Measurements from ENCODE around the gene IGF1R. TPM values are rescaled to one million over a fixed set of nuclear protein-coding genes. Genes with fewer than 3 reads are reported as not detected.

IGF1R gene
- total RNA-seq, 1 donor from 2014 or later, result 145 TPM

GRCh38 chr15:98787936-98788757 is 139.8 kb downstream of the IGF1R start:
- peak overlapping the region; percentile 72 for H3K4me3 Mint-ChIP-seq (ENCODE audit: unreplicated experiment)

DNA sequence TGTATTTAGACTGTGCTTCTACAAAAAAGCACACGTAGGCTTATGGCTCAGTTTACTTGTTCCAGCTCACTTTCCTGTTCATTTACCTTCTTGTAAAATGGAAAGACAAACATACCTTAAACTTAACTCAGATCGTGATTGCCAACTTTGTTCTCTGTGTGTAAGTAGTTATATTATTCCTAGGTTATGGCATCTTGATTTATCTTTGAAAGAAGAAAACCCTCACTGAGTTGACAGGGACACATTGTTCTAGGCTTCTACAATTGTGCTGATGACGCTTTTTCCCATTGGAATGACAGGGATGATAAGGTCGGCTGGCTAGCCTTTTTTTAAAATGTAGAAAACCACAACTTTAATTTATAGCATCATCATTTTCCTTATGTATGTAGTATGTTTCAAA is 140.7 kb downstream of the IGF1R start:
- H3K4me3 Mint-ChIP-seq (ENCODE audit: unreplicated experiment), result peak overlapping the region; percentile 72
- TF ChIP-seq, protein P1, sequence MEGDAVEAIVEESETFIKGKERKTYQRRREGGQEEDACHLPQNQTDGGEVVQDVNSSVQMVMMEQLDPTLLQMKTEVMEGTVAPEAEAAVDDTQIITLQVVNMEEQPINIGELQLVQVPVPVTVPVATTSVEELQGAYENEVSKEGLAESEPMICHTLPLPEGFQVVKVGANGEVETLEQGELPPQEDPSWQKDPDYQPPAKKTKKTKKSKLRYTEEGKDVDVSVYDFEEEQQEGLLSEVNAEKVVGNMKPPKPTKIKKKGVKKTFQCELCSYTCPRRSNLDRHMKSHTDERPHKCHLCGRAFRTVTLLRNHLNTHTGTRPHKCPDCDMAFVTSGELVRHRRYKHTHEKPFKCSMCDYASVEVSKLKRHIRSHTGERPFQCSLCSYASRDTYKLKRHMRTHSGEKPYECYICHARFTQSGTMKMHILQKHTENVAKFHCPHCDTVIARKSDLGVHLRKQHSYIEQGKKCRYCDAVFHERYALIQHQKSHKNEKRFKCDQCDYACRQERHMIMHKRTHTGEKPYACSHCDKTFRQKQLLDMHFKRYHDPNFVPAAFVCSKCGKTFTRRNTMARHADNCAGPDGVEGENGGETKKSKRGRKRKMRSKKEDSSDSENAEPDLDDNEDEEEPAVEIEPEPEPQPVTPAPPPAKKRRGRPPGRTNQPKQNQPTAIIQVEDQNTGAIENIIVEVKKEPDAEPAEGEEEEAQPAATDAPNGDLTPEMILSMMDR (IDR thresholded peaks at IDR 0.05; ENCODE audit: partially characterized antibody, unreplicated experiment), result no peak

More at GRCh38 chr15:98787936-98788757, 139.8 kb downstream of the IGF1R start:
- TF ChIP-seq, protein P1 (IDR thresholded peaks at IDR 0.05; ENCODE audit: partially characterized antibody, unreplicated experiment), result no peak
- H3K27ac Mint-ChIP-seq (ENCODE audit: unreplicated experiment), result peak overlapping the region; percentile 92
- H3K27me3 Mint-ChIP-seq (ENCODE audit: unreplicated experiment), result peaks cover 12% of the 10 kb centered on the region
- H3K4me1 Mint-ChIP-seq (ENCODE audit: low read depth, unreplicated experiment), result peaks cover 78% of the 10 kb centered on the region
- DNase-seq, result peak; percentile 40
- H3K9me3 Mint-ChIP-seq (ENCODE audit: unreplicated experiment), result peaks cover 11% of the 10 kb centered on the region
- H3K36me3 Mint-ChIP-seq (ENCODE audit: unreplicated experiment), result no peaks in the 10 kb centered on the region

GRCh38 chr15:98790270-98790669 is 141.9 kb downstream of the IGF1R start:
- peak overlapping the region; percentile 43 for H3K4me3 Mint-ChIP-seq (ENCODE audit: unreplicated experiment)
- peak overlapping the region; percentile 86 for H3K27ac Mint-ChIP-seq (ENCODE audit: unreplicated experiment)
- no peaks in the 10 kb centered on the region for H3K36me3 Mint-ChIP-seq (ENCODE audit: unreplicated experiment)
- DNase-seq, result no peak
- H3K27me3 Mint-ChIP-seq (ENCODE audit: unreplicated experiment), result peaks cover 14% of the 10 kb centered on the region
- peaks cover 12% of the 10 kb centered on the region for H3K9me3 Mint-ChIP-seq (ENCODE audit: unreplicated experiment)
- peaks cover 83% of the 10 kb centered on the region for H3K4me1 Mint-ChIP-seq (ENCODE audit: low read depth, unreplicated experiment)
- TF ChIP-seq, protein P1 (IDR thresholded peaks at IDR 0.05; ENCODE audit: partially characterized antibody, unreplicated experiment), result no peak

More for the DNA sequence above, 140.7 kb downstream of the IGF1R start:
- peaks cover 78% of the 10 kb centered on the region for H3K4me1 Mint-ChIP-seq (ENCODE audit: low read depth, unreplicated experiment)
- no peak for DNase-seq
- peaks cover 12% of the 10 kb centered on the region for H3K27me3 Mint-ChIP-seq (ENCODE audit: unreplicated experiment)
- H3K27ac Mint-ChIP-seq (ENCODE audit: unreplicated experiment), result no peak overlapping the region
- no peaks in the 10 kb centered on the region for H3K36me3 Mint-ChIP-seq (ENCODE audit: unreplicated experiment)
- peaks cover 11% of the 10 kb centered on the region for H3K9me3 Mint-ChIP-seq (ENCODE audit: unreplicated experiment)

- TF ChIP-seq, protein P1 (IDR thresholded peaks at IDR 0.05; ENCODE audit: partially characterized antibody, unreplicated experiment), result no peak
- Mint-ChIP-seq H3K4me1 (ENCODE audit: low read depth, unreplicated experiment) (peaks cover 83% of the 10 kb centered on the region), H3K27ac (ENCODE audit: unreplicated experiment) (peak overlapping the region; percentile 26), H3K36me3 (ENCODE audit: unreplicated experiment) (no peaks in the 10 kb centered on the region), H3K9me3 (ENCODE audit: unreplicated experiment) (peaks cover 15% of the 10 kb centered on the region), H3K27me3 (ENCODE audit: unreplicated experiment) (peaks cover 14% of the 10 kb centered on the region), H3K4me3 (ENCODE audit: unreplicated experiment) (no peak overlapping the region)
- DNase-seq, result no peak
Observed at GRCh38 chr15:98791046-98791701, 142.8 kb downstream of the IGF1R start.

DNA sequence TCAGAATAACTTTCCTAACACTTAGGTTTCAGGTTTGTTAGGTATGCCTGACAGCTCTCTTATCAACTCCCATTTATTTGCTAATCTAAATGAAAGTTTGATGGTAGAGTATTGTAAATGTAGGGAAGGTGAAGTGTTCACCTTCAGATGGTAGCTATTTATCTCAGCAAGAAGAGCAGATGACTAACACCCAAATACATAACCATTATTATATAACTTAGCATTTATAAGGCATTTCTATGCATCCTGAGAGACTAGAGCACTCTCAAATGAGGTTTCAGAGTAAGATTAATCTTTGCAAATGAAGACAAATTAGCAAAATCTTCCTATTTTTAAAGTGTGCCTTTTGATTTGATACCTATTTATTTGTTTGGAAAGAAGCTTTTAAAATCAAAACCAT is 143.8 kb downstream of the IGF1R start:
- H3K27ac Mint-ChIP-seq (ENCODE audit: unreplicated experiment), result no peak overlapping the region
- H3K27me3 Mint-ChIP-seq (ENCODE audit: unreplicated experiment), result peaks cover 13% of the 10 kb centered on the region

More for the DNA sequence above, 143.8 kb downstream of the IGF1R start:
- Mint-ChIP-seq H3K4me1 (ENCODE audit: low read depth, unreplicated experiment) (peaks cover 79% of the 10 kb centered on the region), H3K36me3 (ENCODE audit: unreplicated experiment) (no peaks in the 10 kb centered on the region), H3K9me3 (ENCODE audit: unreplicated experiment) (peaks cover 11% of the 10 kb centered on the region), H3K4me3 (ENCODE audit: unreplicated experiment) (no peak overlapping the region)
- DNase-seq, result no peak
- TF ChIP-seq, protein P1 (IDR thresholded peaks at IDR 0.05; ENCODE audit: partially characterized antibody, unreplicated experiment), result no peak

Data from glutamatergic neuron (in vitro differentiated cells).